GM21390 (cell line): Measurements from ENCODE around the gene KRT13.
"Not testable (repeated sequence)": the region's sequence is repeated elsewhere in the genome, so short reads cannot be mapped to it uniquely, and the experiment has no call there.

Source experiments
- ATAC-seq: cut with Tn5 transposase; IDR thresholded peaks from one replicate; pipeline ENCODE4 v1.9.1; 2021; ENCODE audit not compliant: unreplicated experiment

The KRT13 gene

DNA sequence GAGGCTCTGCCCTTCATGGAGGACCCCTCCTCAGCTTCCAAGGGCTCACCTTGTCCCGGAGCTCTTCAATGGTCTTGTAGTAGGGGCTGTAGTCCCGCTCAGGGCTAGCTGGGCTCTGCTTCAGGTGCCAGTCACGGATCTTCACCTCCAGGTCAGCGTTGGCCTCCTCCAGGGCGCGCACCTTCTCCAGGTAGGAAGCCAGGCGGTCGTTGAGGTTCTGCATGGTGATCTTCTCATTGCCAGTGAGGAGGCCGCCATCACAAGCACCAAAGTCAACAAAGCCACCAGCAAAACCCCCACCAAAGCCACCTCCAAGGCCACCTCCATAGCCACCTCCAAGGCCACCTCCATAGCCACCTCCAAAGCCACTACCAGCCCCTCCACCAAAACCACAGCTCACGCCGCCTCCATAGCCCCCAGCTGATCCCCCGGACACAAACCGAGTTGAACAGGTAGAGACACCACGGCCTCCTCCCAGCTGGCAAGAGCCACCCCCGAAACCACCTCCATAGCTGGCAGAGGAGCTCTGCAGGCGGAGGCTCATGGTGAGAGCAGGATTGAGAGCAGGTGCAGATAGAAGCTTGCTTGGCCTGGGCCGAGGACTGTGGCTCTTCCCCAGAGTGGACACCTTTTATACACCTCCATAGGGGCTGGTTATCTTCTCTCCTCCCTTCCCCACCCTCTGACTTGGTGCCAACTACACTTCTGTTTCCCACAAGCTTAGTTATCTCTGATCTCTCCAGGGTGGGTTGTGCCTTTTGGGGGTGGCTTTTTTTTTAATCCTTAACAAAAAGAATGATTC lies at the start of gene KRT13:
KRT13 (minus strand) TSS at position 606 of the 802 bp plus-strand sequence; CDS start at position 544, 62 bp downstream.
- no peak for ATAC-seq

DNA sequence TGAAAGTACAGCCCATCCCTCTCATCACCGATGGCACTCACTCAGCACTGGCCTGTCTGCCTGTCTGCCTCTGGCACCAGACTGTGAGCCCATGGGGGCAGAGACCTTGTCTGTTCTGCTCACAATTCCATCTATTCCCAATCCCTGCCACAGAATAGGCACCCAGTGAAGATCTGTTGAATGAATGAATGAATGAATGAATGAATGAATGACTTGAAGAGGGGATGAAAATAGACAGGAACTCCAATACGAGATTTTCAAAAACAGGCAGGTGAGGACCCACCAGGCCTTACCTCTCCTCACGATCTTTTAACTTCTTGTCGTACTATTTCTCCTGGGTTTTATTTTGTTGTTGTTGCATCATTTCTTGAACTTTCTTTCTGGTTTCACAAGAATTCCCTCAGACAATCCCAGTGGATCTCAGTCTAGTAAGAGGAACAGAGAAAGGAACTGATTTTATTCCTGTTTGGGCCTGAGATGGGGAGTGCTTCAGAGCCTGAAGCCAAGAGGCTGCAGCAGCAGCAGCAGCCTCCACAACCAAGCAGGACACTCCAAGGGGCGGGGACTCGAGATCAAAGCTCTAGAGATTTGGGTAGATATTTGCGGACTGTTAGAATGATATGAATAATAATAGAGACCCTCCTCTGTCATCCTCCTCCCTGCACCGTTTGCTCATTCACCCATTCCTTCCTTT lies 48.7 kb upstream of the KRT13 start:
- ATAC-seq, result no peak

DNA sequence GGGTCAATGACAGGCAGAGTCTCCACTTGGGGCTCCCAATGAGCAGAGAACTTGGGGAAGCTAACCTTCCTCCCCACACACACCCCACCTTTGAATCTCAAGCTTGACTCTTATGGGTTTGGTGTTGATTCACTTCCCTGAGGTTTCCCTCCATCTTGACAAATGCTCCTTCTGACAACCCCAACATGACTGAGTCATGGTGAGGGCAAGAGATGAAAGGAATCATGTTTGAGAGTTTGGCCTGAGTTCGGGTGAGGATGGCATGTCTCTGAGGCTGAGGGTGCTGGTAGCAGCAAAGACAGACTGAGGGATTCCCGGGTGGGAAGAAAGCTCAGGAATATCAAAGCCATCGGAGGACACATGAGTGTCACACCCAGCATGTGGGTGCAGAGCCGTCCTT lies 47.8 kb upstream of the KRT13 start:
- ATAC-seq, result no peak

DNA sequence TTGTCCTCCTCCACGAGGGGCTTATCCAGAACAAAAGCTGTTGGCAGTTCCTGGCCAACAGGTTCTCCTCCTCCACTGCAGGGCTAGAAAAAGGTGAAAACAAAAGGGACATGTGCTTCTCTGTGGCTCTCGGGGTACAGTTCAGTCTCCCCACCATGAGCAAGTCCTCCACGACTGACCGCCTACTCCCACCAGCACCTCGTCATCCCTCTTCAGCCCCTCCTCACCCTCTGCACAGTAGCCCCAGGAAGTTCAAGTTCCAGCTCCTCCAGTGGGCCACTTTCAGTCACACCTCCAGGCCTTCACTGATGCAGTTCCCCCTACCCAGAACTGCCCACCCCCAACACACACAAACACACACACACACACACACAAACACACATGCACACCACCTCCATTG lies 47.0 kb upstream of the KRT13 start:
- no peak for ATAC-seq

DNA sequence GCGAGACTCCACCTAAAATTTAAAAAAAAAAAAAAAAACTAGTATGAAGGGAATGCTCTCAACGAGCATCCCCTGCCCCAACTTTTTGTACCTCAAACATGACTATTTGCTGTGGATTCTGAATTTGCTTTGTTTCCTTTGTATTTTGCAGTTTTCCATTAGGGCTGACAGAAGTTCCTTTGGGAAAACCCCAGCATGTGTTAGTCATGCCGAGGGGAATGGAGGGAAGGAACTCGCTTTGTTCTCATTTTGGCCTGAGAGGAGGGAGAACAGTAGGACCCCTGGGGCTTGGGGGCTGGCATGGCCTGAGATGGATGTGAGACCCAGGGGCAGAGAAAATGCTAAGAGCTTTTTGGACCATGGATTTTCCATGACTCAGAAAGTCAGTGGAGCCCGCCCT lies 46.0 kb upstream of the KRT13 start:
- no peak for ATAC-seq

DNA sequence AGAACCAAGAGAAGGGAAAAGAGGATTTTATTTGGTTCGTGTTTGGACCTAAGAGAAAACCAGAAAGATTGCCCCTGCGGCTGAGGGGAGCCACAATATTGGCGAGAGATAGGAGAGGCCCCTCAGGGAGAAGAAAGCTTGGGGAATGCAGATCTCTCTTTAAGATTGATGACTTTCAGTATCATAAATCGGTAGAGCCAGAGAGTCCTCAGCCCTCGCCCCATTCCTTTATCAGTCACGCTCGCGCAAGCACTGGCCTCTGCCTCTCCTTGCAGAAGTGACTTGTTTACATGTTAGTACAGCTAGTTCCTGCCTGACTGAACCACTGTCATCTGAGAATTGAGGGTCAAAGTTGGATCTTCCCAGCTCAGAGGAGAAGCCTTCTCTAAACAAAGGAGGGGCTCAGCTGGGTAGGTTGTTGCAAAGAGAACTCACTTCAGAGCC lies 44.2 kb upstream of the KRT13 start:
- ATAC-seq, result no peak

DNA sequence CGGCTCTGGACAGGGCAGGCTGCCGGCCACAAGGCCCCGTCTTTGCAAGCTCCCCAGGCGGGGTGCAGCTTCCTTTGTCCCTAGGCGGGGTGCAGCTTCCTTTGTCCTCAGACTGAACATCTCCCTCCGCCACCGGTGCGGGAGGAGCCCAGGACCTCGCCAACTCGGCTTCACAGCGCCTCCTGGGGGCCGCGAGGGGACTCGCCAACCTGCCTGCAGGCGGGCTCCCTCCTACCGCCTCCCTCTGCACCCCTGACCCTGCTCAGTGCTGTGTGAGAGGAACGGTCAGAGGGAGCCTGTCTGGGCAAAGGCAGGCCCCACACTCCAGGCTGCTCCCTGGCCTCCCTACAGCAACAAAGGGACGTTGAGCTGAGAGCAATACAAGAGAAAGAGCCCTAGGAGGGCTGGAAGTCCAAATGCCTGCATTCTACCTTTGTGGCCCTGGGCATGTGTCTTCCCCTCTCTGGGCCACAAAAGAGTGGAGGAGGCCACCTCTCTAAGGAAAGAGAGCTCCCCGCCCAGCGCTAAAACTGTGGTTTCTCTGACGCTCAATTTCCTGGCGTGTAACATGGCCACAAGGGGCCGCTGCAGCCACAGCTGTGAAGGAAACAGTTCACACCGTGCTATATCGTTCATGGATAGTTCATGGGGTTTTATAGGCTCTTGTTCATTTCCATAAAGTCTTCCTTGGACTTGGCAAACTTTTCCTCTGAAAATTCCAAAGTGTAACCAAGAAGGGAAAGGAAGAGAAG lies 43.6 kb upstream of the KRT13 start:
- ATAC-seq, result no peak

DNA sequence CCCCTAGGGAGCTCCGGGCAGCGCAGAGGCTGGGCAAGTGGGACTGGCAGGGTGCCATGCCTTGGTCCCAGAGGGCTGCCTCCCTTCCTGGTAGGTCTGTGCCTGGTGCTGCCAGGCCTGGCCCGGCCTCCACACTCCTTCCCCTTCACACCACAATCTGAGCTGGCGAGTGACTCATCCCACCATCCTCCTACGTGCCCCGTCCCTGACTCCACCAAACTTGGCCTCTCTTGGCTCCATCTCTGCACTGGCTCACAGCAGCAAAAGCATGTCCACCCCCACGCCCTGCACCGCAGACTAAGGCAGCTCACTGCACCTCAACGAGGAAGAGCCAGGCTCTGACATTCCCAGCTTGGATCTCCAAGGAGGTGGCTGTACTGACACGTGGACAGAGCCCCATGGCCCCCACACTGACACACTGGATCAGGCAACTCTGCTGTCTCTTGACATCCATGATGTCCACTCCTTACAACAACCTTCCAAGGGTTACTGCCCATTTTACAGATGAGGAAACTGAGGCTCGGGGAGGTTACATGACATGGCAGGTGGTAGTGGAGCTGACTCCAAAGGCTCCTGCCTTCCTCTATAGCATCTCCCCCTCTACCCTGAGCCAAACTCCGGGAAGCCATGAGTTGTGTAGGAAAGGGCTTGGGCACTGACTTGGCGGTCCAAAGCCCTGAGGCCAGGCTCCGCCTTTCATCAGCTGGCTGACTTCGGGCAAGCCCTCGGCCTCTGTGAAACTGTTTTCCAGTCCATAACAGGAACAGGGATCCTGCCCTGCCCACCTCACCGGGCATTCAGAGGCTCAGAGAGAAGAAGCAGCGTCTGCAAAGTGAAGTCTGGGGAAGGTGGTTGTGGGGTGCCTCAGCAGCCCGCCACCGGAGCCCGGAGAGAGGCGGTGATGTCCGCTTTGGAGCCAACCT lies 42.8 kb upstream of the KRT13 start:
- ATAC-seq, result no peak

DNA sequence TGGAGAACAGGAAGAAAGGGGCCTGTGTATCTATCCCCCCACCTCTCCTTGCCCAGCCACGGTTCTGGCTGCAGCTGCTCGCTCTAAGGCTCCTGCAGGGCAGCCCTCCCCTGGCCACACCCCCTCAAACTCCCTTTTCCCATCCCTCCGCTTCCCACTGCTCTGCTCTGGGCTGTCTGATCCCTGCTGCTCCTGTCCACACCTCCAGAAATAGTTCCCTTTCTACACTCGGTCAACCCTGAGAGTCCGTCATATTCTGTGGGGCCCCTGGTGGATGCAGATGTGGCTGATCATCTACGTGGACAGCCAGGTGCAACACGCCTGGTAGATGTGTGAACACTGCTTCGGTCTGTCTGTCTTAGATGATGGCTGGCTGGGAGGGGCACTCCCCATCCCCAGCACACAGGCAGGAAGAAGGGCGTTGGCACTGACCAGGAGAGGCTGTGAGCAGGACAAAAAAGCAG lies 42.0 kb upstream of the KRT13 start:
- ATAC-seq, result no peak

DNA sequence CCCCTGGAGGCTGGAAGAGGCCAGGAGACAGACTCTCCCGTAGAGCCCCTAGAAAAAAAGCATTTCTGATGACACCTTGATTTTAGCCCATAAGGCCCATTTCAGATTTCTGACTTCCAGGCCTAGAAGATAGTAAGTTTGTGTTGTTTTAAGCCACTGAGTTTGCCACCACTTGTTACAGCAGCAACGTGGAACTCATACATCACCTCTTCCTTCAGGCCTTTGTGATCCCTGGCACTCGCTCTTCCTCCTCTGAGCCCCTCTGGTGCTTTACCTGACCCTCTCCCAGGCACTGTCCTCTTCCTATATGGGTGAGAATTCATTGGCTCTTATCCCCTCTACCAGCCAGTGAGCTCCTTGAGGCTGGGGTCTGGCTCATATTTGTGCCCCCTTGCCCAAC lies 41.4 kb upstream of the KRT13 start:
- no peak for ATAC-seq

DNA sequence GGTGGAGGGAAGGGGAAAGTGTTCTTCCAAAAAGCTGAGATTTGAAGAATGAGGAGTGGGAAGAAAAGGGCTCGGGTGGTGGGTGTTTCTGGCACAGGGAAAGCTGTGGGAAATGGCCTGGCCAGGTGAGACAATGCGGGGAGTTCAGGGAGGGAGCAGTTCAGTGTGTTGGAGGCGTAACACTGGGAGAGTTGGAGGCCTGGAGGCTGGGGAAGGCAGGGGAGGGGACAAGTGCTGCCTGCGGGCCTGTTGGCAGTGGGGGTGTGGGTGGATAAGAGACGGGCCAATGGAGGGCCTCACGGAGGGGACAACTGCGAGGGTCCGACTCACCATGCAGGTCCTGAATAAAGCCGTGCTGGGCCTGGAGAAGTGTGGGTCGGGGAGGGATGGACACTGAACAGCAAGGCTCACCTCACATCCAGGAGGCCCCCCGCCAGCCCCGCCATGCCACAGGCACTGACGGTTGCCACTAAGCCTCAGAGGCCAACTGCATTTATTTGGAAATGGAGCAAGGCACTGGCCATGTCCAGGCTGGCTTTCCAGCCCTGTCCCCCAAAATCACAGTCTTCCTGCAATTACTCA lies 40.5 kb upstream of the KRT13 start:
- ATAC-seq, result no peak

DNA sequence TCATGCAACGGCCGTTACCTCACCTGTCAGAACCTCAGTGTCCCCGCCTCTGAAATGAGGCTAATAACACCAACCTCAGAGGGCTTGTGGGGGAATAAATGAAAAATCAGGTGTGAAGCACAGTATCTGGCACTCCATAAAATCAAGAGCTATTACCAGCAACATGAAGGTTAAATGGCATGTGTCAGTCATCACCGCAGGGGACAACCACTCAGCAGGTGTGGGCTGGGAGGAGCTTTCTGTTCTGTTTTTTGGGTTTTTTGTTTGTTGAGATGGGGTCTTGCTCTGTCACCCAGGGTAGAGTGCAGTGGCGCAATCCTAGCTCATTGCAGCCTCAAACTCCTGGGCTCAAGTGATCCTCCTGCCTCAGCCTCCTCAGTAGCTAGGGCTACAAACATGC lies 39.5 kb upstream of the KRT13 start:
- ATAC-seq, result no peak

DNA sequence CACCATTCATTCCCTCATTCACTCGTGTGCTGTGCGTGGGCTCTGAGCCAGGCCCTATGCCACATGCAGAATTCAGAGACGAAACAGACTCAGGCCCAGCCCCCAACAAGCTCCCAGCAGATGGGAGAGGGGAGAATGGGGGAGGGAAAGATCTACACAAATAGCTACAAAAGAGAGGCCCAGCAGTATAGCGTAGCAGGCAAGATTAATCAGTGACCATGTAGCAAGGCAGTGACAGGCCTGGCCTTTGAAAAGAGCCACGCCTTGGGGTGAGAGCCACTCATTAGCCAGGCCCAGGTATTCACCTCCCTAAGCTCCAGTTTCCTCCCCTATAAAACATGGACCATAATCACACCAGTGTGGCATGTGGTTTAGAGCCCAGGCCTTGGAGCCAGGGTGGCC lies 39.1 kb upstream of the KRT13 start:
- no peak for ATAC-seq

DNA sequence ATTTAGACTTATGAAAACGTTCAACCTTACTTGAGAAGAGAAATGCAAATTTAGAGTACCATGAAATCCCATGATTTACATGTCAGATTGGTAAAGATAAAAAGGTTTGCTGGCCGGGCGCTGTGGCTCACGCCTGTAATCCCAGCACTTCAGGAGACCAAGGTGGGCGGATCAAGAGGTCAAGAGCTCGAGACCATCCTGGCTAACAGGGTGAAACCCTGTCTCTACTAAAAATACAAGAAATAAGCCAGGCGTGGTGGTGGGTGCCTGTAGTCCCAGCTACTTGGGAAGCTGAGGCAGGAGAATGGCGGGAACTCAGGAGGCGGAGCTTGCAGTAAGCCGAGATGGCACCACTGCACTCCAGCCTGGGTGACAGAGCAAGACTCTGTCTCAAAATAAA lies 37.4 kb upstream of the KRT13 start:
- not testable (repeated sequence) for ATAC-seq

DNA sequence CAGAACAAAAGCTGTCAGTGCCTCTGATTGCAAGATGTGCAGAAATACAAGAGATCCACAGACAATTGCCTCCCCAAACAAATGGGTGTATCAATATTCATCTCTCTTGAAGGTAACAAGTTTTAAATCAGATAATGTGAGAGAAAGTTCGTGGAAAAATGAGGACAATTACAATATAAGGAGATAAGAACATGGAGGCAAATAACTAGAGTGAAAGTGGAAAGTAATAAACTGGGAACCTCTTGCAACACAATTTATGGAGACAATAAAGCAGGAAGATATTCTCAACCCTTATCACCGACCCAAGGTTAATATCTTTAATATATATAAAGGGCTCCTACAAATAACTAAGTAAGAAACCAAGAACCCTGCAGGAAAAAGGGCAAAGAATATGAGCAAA lies 36.9 kb upstream of the KRT13 start:
- no peak for ATAC-seq

DNA sequence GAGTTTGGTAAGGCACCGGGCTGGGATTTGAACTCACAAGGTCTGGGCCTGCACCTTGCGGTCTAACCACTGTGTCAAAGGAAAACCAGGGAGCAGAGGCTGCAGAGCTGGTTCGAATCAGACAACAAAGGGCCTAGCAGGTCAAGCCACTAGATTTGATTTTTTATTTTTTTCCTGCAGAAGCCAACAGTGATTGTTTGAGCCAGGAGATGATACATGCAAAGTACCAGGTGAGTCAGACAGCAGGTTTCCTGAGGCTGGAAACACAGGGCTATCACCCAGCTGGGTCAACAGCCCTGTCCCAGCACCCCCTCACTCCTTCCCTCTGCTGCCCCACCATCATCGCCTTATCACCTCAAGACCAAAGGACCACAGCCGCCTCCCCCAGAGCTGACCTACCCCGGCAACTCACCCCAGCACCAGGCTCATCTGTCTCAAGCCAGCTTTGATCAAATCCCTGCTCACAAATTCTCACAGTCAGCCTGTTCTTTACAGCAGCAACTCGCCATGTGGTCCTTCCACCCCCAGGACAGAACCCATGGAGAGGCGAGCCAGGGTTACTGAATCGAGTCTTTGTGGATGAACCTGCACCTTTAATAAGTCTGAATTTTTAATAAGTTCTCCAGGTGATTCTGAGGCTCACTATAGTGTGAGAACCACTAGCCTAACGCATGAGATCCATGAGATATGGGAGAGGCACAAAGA lies 35.7 kb upstream of the KRT13 start:
- no peak for ATAC-seq

DNA sequence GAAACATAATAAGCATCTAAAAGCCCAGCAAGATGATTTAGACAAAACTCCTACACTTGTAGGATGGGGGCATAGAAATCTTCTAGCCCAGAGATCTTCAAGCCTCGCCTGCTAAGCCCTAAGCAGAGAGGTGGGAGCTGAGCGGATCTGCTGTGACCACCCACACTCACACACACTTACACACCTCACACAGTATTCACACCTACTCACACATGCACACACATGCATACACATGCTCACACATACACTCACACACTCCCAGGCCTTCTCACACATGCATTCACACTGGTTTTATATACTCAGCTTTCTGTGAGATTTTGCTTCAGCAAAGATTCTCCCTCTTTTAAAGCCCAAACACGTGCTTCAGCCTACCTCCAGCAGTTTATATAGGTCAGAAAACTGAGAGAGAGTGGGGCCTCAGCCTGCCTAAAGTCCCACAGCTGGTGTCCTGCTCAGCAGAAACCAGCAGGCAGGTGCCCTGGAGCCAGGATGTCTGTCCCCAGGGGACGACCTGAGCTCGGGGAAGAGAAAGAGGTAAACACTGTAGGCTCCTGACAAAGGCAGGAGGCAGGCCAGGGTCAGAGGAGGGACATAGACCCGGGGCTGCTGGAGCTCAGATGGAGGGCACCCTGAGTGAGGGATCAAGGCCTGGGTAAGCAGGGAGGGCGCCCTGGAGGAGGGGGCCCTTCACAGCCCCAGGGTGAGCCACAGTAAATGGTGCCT lies 34.7 kb upstream of the KRT13 start:
- no peak for ATAC-seq

DNA sequence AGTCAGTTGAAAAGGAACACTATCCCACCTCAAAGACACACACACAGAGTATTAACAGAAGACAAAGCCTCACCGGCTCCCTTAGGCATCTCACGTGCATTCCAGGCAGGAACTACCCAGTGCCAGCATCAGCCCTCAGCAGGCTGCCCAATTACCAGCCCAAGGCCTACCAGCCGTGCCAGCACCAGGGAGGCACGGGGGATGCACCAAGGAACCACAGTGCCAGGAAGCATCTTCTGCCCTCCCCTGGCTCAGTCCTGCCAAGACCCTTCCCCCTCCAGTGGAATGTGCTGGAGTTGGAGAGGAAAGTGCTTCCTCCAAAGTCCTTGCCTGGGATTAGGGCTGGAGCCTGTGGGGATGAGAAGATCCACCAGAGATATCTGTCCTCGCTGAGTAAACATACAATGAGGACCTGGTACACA lies 33.7 kb upstream of the KRT13 start:
- ATAC-seq, result no peak

DNA sequence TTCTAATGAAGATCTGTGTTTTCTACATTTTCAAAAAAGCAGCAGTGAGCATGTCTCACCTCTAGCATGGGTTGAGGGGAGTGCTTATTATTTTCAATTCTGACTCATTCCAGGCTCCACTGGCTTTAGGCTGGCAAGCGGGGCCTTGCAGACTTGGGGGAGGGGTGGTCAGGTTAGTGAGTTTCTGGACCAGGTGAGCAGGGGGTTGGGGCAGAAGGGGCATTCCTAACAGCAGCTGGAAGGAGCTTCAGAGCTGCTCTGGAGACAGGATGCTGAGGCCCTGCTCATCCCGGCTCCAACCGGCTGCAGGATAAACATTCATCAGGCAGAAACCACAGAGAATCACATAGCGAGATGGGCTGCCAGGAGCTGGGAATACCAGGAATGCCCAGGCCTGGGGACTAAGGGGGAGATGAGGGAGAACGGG lies 33.2 kb upstream of the KRT13 start:
- ATAC-seq, result no peak
